GM19099 (cell line): ENCODE results near the gene ATL2.

Experiments
- POLR2A ChIP-seq: IDR thresholded peaks from 3 replicates; pipeline ENCODE4 v1.6.1; 2011; ENCODE audit warnings: low read depth; ENCODE audit not compliant: insufficient read length; ENCODE audit errors: extremely low read depth

The ATL2 gene

GRCh38 chr2:38248707-38249106 is 128.4 kb downstream of the ATL2 start:
- TF ChIP-seq POLR2A: no peak

GRCh38 chr2:38248255-38248654 is 128.8 kb downstream of the ATL2 start:
- TF ChIP-seq POLR2A: no peak

GRCh38 chr2:38246105-38246504 is 131.0 kb downstream of the ATL2 start:
- TF ChIP-seq POLR2A: no peak

GRCh38 chr2:38245114-38245641 is 131.9 kb downstream of the ATL2 start:
- no peak for TF ChIP-seq POLR2A

GRCh38 chr2:38244301-38244700 is 132.8 kb downstream of the ATL2 start:
- TF ChIP-seq POLR2A: no peak
